GM20000 (cell line): ENCODE results near the gene GNB5.
"Not testable (repeated sequence)": the region's sequence is repeated elsewhere in the genome, so short reads cannot be mapped to it uniquely, and the experiment has no call there.

Experiments used
- DNase-seq: peaks from one replicate; pipeline ENCODE4 v3.0.0; 2012; ENCODE audit warnings: low spot score
- CTCF ChIP-seq: IDR thresholded peaks from 2 replicates; pipeline ENCODE4 v1.5.1; 2012; ENCODE audit warnings: mild to moderate bottlenecking, control low read depth; ENCODE audit errors: extremely low read depth, missing control alignments

GNB5 gene

GRCh38 chr15:52191207-52191606, at the start of gene GNB5:
TSS of gene GNB5 (minus strand) at chr15:52191392. CDS start at chr15:52184676, 6,716 bp downstream.
- no peak for TF ChIP-seq CTCF
- DNase-seq = no peak

GRCh38 chr15:52240166-52240565, 49.0 kb upstream of the GNB5 start:
- no peak for TF ChIP-seq CTCF
- DNase-seq = no peak

- DNase-seq = not testable (repeated sequence)
Observed at GRCh38 chr15:52238989-52239525, 47.9 kb upstream of the GNB5 start.

GRCh38 chr15:52238149-52238548, 47.0 kb upstream of the GNB5 start:
- no peak for TF ChIP-seq CTCF
- DNase-seq = no peak

GRCh38 chr15:52236013-52236412, 44.8 kb upstream of the GNB5 start:
- no peak for DNase-seq
- TF ChIP-seq CTCF = no peak

GRCh38 chr15:52234596-52235541, 43.7 kb upstream of the GNB5 start:
- TF ChIP-seq CTCF = no peak
- DNase-seq = peak; percentile 35

- no peak for TF ChIP-seq CTCF
- DNase-seq = peak; percentile 39
Observed at GRCh38 chr15:52233405-52233804, 42.2 kb upstream of the GNB5 start.
